RKO (cell line): ENCODE results near the gene SPACA9.

Experiments
- DNase-seq: peaks from one replicate; pipeline ENCODE4 v3.0.0-alpha.2; 2016; ENCODE audit warnings: low spot score

SPACA9 gene

DNA sequence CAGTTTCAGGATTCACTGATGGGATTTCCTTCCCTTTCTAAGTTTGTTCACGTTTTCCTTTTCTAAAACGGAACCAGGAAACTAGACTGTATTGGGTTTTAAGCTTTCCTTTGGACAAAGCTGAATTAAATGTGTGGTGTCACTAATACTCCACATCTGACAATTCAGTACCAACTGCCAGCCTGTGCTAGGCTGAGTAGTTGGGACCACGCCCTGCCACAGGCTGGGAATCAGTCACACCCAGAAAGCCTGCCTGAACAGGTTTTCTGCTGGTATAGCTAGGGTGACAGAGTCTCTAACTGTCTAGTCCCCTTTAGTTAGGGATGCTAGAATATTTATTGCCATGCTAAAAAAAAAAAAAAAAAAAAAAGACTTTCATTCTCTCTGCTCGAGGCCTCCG, 15.6 kb downstream of the SPACA9 start:
- no peak for DNase-seq

DNA sequence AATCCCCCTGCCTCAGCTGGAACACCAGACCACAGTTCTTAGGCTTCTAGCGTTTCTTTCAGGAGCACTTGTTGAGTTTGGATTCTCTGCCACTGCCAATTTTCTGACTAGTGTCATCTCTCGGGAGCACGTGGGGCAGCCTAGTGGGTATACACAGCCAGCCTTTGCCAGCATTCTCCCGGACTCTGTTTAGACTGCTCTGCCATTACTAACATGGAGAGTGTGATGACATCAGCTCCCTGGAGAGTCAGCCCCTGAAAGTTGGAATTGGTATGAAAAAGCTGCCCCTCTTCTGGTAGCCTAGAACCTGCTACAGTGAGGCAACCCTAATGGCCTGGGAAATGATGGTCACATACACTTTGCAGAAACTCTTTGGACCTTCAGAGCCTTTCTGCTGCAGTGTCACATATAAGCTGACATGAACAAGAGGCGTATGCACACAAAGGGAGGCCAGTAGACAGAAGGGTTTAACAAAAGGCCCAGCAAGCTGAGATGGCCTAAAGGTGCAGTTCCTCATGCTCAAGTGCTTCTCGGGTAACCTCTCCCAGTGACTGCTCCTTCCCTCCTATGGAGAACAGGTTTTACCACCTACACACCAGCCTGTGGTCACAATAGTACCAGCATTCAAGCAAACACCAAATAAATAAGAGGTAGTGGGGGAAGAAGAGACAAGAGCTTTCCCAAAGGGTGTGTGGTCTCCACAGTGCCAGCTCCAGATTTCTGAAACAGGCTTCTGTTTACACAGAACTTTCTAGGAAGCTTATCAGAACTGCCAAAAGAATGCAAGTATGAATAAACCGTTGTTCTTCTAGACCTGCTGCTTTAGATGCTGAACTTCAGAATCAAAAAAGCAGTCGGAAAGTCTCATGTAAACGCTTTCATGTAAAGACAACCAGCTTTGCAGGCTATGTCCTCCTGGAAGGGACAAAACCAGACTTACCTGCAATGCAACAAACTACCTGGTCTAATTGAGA, 16.5 kb downstream of the SPACA9 start:
- DNase-seq: no peak

DNA sequence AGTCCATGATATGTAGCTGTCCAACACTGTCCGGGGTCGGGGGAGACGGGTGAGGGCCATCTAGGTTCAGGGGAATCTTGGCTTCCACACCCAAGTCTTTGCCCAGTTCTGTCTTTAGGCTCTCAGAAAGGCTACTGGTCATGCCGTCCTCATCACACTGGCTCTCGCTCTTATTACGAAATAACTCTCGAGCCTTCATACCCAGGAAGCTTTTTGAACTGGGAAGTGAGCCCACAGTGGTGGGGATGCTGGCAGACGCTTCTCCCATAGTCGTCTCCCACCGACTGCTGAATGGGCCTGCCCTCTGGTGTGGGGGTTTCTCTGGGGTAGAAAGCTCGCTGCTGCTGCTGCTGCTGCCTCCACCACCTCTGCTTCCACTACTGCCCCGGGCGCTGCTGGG, 17.6 kb downstream of the SPACA9 start:
- no peak for DNase-seq

DNA sequence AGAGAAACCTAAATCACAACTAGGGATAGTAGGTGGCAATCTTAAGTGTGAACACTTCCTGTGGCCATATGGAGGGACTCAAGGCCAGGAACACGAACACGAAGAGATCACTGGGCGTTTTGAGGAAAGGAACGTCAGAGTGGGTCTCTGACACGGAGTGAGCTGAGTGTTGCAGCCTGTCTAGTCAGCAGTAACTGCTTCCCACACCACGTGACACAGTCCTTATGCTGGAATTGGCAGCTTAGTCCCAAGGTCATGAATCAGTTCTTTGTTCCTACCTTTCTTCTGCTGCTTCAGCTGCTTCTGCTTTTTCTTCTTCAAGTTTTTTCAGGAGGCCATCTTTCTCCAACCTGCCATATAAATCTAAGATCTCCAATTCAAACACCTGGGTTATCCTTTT, 18.2 kb downstream of the SPACA9 start:
- no peak for DNase-seq

DNA sequence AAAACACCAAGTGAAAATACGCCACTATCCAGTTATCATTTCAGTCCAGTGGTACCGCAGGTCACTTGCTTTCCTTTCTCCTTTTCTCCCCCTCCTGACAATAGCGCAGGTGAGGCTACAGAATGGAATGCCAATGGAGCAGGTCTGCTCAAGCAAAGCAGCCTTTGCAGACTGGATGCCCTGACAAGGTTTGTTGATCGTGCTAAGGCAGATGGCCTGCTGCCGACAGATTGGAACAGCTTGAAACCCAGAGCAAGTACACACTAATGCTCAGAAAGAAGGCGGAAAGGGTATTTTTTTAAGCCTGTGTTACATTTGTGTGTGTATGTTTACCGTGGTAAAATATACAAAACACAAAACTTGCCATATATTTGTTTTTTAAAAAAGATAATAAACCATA, 19.4 kb downstream of the SPACA9 start:
- DNase-seq: no peak

DNA sequence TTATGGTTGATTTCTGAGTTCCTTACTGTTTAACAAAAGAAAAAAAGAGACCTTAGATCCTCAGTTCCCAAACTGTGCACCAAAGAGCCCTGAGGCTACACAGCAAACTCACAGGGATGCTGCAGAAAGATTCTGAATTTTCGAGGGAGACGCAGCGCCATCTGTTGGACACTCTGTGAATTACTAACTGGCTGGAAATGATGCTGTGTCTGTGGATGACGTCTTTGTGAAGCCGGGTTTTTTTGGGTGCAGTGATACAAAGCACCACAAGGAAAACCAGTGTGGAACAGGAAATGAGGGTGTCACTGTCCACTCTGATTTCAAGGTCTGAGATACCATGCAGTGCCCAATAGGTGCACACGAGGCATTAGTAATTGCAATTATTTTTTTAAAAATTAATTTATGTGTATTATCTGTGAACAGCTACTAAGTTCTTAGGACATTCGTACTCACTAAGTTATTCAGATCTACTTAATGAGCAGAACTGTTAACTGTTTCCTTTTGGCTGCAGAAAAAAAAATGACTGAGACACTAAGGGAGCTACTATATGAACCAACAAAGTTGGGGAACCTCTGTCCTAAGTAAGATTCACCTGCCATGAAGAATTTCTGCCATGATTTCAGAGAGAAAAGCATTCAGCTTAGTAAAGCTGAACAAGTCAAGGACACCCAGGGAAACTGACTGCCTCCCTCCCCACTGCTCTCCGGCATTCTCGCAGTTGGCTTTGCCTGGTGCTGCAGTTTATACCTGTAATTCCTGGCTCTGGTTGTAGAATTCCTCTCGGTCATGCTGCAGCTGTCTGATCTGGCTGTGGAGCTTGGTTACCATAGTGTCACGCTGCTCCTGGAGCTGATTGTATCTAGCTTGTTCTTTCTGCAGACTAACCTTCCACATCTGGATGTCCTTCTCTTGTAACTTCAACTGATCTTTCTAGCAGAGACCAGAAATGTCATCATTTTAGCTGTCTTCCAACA, 23.4 kb downstream of the SPACA9 start:
- DNase-seq: peak; percentile 96

DNA sequence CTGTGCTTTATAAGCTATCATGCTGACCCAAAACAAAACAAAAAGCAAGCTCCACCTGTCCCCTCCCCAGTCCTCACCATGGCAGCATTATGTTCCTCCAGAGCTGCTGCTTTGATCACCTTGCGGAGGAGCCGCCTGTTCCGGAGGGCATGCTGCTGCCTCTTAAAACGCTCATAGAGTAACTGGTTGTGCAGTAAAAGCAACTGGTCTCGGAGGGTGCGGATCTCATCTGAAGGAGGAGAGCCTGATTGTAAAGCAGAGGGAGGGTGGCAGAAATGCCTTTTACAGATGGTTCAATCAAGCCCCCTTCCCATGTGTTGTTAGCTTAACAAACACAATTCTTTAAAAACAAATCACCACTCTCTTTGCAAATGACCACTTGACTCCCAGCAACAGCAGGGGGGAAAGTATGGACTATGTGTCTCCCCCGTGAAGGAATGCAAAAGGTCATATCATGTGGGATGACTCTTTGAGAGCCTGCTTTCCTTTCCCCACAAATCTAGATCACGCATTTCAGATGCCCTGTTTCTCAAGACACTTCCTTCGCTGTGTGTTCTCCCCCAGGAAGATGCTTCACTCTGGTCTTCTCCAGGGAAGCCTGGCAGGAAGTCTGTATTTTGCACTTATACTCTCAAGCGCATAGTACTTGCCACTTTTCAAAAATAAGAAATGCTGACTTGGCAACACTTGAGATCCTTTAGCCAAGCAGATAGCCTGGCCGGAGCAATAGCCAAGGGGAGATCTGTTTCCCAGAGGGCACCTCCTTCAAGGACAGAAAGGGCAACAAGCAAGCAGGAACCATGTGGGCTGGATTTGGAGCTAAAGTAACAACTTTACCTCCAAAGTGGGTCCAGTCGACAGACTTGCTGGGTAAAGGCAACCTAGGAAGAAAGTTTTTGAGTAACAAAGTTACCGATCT, 25.1 kb downstream of the SPACA9 start:
- no peak for DNase-seq

DNA sequence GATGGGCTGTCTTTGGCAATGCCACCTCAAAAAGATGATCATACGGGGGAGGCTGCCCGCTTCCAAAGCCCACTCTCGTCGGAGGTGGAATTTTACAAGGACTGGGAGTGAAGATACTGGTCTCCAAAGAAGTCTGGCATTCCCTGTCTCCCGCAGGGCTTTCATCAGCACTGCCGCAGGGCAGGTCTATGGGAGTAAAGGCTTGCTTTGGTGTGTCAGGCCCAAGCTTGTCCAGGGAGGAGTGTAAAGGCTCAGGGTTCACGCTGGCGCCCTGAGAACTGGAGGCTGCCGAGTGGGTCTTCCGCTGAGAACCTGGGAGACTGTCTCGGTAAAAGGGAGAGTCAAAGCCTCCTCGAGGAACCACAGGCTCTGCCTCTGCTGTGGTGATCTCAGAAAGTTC, 27.0 kb downstream of the SPACA9 start:
- DNase-seq: no peak

DNA sequence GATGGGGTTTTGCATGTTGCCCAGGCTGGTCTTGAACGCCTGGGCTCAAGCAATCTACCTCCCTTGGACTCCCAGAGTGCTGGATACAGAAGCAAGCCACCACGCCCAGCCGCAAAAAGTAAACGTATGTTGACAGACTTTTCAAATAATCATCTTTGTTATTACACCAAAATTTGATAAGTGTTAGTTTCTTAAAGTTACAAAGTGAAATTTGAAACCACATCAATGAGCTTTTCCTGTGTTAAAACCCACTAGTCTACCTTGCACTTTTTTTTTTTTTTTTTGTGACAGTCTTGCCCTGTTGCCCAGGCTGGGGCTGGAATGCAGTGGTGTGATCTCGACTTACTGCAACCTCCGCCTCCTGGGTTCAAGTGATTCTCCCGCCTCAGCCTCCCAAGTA, 29.9 kb downstream of the SPACA9 start:
- DNase-seq: no peak

DNA sequence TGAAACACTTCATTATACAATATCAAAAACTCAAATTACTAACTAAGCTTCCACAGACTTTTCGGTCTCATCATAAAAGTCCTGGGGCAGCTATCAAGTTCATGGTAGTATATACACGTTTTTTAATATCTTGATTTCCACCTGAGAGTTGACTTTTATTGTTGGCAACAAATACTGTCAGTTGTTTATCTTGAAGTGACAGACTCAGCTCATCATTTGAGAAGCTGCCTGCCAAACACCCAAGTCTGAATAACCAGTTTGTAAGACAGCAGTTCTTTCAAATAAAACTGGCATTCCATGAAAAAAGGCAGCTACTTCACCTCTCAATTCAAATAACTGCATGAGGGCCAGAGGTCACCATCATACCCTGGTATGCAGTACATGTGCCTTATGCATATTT, 30.6 kb downstream of the SPACA9 start:
- no peak for DNase-seq

DNA sequence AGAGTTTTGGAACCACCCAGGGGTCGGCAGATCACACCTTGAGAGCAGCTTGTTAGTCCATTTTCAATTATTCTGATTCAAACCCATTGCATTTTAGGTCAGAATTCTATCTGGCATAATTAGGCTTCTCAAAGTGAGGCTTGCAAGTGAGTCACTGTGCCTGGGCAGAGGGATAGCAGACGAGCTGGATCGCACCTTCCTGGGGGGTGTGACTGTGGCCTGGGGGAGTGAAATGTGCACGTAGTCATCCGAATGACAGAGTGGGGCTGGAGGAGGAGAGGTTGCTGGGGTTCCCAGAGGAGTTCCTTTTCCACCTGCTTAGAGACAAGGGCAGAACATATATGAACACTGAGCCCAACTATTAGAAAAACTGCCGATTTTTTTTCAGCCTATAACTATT, 31.7 kb downstream of the SPACA9 start:
- no peak for DNase-seq

DNA sequence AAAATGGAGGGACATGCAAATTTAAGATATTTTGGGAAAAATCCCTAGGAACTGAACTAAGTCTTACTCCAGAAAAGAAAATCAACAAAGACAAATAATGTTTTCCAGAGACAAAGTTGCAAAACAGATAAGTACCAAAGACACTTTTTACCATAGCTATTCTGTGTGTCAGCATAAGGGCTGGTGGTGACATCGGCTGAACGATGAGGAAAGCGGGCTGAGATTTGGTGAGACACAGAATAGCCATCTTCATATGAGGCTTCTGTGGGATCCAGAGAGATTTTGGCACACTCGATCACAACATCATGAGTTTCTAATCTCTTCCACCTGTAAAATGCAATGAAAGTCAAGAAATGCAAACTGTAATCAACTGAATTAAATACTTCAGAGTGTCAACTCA, 33.4 kb downstream of the SPACA9 start:
- DNase-seq: no peak

DNA sequence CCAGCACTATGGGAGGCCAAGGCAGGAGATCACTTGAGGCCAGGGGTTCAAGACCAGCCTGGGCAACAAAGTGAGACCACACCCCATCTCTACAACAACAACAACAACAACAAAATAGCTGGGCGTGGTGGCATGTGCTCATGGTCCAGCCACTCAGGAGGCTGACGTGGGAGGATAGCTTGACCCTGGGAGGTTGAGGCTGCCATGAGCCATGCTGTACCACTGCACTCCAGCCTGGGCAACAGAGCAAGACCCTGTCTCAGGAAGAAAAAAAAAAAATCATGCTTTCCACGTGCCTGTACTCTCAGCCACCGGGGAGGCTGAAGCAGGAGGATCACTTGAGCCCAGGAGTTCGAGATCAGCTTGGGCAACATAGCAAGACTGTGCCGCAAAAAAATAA, 36.2 kb downstream of the SPACA9 start:
- DNase-seq: no peak

DNA sequence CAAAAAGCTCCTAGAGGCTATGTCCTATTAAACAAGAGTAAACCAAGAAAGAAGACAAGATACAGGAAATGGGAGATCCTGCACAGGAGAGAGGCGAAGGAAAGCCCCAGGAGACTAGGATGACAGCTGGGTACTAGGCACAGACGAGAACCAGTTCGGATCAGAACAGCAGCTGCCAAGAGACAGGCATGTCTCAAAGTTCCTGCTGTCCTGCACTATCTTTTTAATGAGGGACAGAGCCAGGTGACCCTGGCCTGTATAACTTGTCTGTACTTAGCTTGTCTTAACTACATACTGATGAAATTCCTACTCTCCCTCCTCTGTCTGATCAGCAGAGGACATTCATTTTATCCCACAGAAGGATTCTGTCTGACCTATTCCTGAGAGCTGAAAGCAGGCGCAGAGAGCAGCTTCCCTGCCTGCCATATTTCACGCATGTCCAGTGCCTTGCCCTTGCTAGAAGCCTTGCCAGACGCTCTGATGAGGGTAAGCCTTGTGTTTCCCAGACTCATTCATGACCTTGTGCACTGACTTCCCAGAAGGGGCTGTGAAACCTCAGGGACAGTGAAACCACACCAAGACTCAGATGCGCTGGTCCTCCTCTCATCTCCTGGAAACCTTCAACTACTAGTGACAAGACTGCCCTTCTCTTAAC, 41.0 kb downstream of the SPACA9 start:
- no peak for DNase-seq

DNA sequence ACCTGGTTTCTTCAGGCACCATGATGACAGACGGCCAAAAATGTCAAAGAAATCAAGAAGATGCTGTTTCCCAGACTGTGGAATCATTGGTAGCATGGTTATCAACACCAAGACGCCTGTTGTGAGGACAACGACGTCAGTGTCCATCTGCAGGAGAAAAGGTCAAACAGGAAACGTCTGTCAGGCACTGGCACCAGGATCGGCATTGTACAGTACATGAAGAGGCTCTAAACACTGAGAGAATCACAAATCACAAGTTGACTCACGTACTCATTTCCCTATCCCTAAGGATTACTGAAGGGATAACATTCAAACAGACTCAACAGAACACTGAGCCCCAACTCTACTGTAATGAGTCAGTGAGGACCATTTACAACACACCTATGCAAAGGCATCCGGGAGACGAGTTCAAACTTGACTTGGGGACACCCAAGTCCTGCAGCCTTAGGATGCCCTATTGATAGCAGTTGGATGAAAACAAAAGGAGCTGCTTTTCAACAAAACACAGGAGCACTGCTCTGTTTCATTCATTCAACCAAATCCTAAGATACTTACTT, 44.7 kb downstream of the SPACA9 start:
- no peak for DNase-seq

DNA sequence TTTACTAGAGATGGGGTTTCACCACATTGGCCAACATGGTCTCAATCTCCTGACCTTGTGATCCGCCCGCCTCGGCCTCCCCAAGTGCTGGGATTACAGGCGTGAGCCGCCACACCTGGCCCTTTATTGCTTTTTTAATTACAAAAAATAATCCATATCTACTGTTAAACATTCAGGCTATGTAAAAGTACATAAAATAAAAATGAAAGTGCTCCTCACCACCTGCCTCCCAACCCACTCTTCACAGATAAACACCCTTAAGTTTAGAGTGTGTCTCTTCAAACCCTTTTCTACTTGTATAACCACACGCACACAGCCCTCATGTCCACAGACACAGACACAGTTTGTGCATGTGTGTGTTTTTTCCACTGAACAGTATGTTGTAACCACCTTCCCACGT, 49.0 kb downstream of the SPACA9 start:
- no peak for DNase-seq

DNA sequence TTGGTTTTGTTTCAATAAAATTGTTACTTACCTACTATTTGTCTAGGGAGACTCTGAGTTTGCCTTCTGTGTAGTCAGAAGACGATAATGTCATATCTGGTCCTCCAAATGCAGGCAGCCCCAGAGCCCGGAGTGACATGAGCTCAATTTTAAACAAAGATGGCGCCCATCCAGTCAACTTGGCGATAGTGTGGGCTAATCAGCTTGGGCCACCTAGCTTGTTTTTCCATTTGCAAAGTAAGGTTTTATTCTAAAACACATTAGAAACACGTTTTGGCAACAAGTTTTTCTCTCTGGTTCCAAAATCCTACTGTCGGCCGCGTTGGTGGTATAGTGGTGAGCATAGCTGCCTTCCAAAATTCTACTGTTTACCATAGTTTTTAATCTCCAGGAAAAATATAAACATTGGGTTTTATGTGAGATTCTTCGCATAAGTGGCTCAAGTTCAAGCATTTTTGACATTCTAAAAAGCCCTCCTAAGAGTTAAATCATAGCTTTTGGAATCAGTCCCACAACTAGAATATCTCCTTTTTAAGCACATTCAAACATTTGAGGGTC, 52.6 kb downstream of the SPACA9 start:
- DNase-seq: no peak

DNA sequence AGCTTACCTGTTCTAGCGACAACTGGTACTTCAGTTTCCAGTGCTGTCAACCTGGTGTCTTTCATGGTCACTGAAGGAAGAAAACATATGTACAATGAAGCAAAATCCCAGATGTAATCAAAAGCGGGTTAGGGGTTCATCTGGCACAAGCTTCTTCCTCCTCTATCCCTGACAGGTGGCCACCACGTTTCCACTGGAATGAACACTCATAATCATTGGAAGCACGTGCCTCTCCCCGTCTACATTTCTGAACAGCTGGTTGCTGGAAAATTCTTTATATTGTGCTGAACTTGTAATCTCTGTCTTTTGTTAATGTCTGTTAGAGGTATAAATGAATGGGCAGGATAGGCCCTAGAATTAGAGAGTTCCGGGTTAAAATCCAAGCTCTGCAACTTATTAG, 56.3 kb downstream of the SPACA9 start:
- no peak for DNase-seq

DNA sequence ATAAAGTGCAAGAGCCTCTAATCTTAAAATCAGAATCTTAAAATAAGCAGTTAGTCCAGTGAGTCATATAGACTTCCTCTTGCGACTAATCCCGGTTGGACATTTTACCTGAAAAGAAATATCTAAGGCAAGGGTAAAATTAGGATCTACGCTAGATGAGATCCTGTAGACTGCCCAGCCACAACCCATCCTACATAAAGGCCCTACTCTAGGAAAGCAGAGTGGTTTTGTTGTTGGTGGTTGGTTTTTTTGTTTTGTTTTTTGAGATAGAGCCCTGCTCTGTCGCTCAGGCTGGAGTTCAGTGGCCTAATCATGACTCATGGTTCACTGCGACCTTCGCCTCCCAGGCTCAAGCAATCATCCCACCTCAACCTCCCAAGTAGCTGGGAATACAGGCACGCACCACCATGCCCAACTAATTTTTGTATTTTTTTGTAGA, 58.8 kb downstream of the SPACA9 start:
- DNase-seq: no peak

DNA sequence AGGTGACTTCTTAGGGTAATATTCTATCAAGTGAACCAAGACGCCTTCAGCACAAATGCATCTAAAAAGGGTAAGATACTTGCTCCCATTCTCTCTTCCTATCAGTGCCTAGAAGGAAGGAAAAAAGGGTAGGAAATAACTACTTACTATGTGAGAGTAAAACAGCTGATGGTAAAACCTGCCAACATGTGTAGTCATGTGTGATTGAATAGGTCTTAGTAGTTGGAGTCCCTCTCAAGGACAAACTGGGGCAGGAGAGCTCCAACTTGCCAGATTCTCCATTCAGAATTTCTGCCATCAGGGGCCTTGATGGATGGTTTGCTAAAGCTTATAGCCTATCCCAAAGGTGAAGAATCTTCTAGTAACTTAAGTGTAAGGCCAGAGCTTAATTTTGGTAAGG, 60.5 kb downstream of the SPACA9 start:
- no peak for DNase-seq
